HepG2 (cell line): ENCODE data around the gene ACTR1A. TPM values are rescaled to one million over a fixed set of nuclear protein-coding genes. Genes with fewer than 3 reads are reported as not detected.

Source experiments
- GATA4 ChIP-seq: sonication (generic); IDR thresholded peaks from 2 replicates; pipeline ENCODE4 v1.6.1; 2016; ENCODE audit warnings: antibody characterized with exemption, low read depth, borderline replicate concordance
- KDM3A ChIP-seq: IDR thresholded peaks from 2 replicates; pipeline ENCODE4 v1.6.1; 2018; ENCODE audit warnings: low read depth, missing compliant biosample characterization
- KLF12 ChIP-seq: sonication (generic); formaldehyde crosslinking; IDR thresholded peaks from 2 replicates; pipeline ENCODE4 v1.4.0; 2020; ENCODE audit warnings: missing genetic modification reagents, borderline replicate concordance
- RNF2 ChIP-seq: fragments of 450-650 bp; conservative IDR thresholded peaks from 2 replicates; pipeline ENCODE4 v1.6.1; 2016; ENCODE audit warnings: low read depth
- TBL1XR1 ChIP-seq: fragments of 150-350 bp; IDR thresholded peaks from 2 replicates; pipeline ENCODE4 v1.6.1; 2014; ENCODE audit warnings: borderline replicate concordance, low read length; ENCODE audit not compliant: partially characterized antibody
- XRCC5 ChIP-seq: fragments of 200-400 bp; formaldehyde crosslinking; optimal IDR thresholded peaks from 2 replicates; pipeline ENCODE3; 2017; ENCODE audit warnings: mild to moderate bottlenecking, low read length
- ZFX ChIP-seq: sonication (generic); formaldehyde crosslinking; IDR thresholded peaks from 2 replicates; pipeline ENCODE4 v1.4.0; 2020; ENCODE audit warnings: mild to moderate bottlenecking, low read depth, missing genetic modification reagents, moderate library complexity
- ZNF124 ChIP-seq: sonication (generic); formaldehyde crosslinking; IDR thresholded peaks from 2 replicates; pipeline ENCODE4 v1.4.0; 2020; ENCODE audit warnings: missing genetic modification reagents
- ZNF160 ChIP-seq: sonication (generic); formaldehyde crosslinking; IDR thresholded peaks from 2 replicates; pipeline ENCODE4 v1.8.0; 2022; ENCODE audit warnings: mild to moderate bottlenecking, inconsistent platforms, missing genetic modification reagents
- ZNF430 ChIP-seq: sonication (generic); formaldehyde crosslinking; IDR thresholded peaks from 2 replicates; pipeline ENCODE4 v1.9.0; 2021; ENCODE audit warnings: mild to moderate bottlenecking, missing genetic modification reagents
- ZNF431 ChIP-seq: sonication (generic); formaldehyde crosslinking; IDR thresholded peaks from 2 replicates; pipeline ENCODE4 v1.9.0; 2022; ENCODE audit warnings: missing genetic modification reagents, low read depth, mild to moderate bottlenecking, borderline replicate concordance
- ZNF737 ChIP-seq: sonication (generic); formaldehyde crosslinking; IDR thresholded peaks from 2 replicates; pipeline ENCODE4 v1.5.0; 2020; ENCODE audit warnings: missing genetic modification reagents, mild to moderate bottlenecking, borderline replicate concordance
- polyA plus RNA-seq, 8 experiments: library from polyadenylated mRNA; depleted of rRNA in 3 of 8; stranded (reverse) in 7 of 8; unstranded in 1 of 8; fragments of >200 nt; fragmentation: Illumina TruSeq in 4 of 8; extraction: Trizol in 4 of 8; gene quantifications; 2 replicates each; pipeline versions ENCODE4 v1.2.1 to v1.2.3, GENCODE V29; 2011 to 2016; ENCODE audit warnings: low read depth in 4 of 8, missing spikeins in 1 of 8, mixed read lengths in 1 of 8; ENCODE audit not compliant: insufficient read depth in 1 of 8
- total RNA-seq, 5 experiments: library from RNA; depleted of rRNA; stranded (reverse); fragments of >200 nt; fragmentation: Illumina TruSeq; extraction: Trizol; gene quantifications; 2 replicates each; pipeline ENCODE4 v1.2.3, GENCODE V29; 2016; ENCODE audit warnings: low read depth in 1 of 5
- TF ChIP-seq, protein P1 (sequence below): sonication (generic); formaldehyde crosslinking; conservative IDR thresholded peaks from 2 replicates; pipeline ENCODE4 v1.8.0; 2022; ENCODE audit warnings: mild to moderate bottlenecking, moderate library complexity, missing genetic modification reagents
- TF ChIP-seq, protein P2 (sequence below): sonication (generic); formaldehyde crosslinking; IDR thresholded peaks from 2 replicates; pipeline ENCODE4 v1.4.0; 2020; ENCODE audit warnings: low read depth, missing genetic modification reagents
- TF ChIP-seq, protein P3 (sequence below): sonication (generic); formaldehyde crosslinking; IDR thresholded peaks from 2 replicates; pipeline ENCODE4 v1.5.0; 2020; ENCODE audit warnings: mild to moderate bottlenecking, missing genetic modification reagents
- TF ChIP-seq, protein P4 (sequence below): IDR thresholded peaks from 2 replicates; pipeline ENCODE4 v1.6.1; 2016; ENCODE audit warnings: mild to moderate bottlenecking
- TF ChIP-seq, protein P5 (sequence below): sonication (generic); formaldehyde crosslinking; IDR thresholded peaks from 2 replicates; pipeline ENCODE4 v1.4.0; 2020; ENCODE audit warnings: missing genetic modification reagents

Gene ACTR1A
- total and polyA plus RNA-seq, 2 of the 13 experiments (the other 11 are each of a cell fraction or from before 2014, with no cell fraction given): 59.6 to 62.8 TPM

DNA sequence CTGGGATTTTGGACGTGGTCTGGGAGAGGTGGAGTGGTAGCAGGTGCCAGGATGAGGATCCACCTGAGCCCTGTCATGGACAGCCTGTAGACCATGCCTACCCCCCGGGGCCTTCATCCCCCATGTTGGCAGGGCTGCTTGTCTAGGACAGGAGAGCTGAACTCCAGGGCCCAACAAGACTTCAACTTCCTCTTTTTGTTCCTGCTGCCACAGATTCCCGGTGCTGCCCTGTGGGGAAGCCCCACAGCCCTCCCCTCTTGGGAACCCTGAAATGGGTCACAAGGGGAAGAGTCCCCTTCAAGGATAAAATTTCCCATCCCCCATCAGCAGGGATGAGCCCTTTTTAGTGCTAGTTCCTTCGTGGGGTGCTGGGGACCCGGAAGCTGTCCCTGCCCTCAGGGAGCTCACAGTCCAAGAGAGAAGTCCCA lies 68.9 kb downstream of the ACTR1A start (continued):
- TF ChIP-seq, protein P1, sequence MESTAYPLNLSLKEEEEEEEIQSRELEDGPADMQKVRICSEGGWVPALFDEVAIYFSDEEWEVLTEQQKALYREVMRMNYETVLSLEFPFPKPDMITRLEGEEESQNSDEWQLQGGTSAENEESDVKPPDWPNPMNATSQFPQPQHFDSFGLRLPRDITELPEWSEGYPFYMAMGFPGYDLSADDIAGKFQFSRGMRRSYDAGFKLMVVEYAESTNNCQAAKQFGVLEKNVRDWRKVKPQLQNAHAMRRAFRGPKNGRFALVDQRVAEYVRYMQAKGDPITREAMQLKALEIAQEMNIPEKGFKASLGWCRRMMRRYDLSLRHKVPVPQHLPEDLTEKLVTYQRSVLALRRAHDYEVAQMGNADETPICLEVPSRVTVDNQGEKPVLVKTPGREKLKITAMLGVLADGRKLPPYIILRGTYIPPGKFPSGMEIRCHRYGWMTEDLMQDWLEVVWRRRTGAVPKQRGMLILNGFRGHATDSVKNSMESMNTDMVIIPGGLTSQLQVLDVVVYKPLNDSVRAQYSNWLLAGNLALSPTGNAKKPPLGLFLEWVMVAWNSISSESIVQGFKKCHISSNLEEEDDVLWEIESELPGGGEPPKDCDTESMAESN (CRISPR knock-in tag): peak; percentile 95
- TF ChIP-seq GATA4 (no peak), ZNF431 (no peak), KLF12 (CRISPR knock-in tag) (no peak), ZFX (CRISPR knock-in tag) (0 out of 2 replicates have a peak, but pooled peaks have one; percentile 37), ZNF737 (0 out of 2 replicates have a peak, but pooled peaks have one; percentile 20), XRCC5 (no peak), ZNF160 (no peak), KDM3A (no peak), TBL1XR1 (no peak), RNF2 (no peak), ZNF124 (CRISPR knock-in tag) (no peak), ZNF430 (CRISPR knock-in tag) (no peak)
- TF ChIP-seq, protein P2, sequence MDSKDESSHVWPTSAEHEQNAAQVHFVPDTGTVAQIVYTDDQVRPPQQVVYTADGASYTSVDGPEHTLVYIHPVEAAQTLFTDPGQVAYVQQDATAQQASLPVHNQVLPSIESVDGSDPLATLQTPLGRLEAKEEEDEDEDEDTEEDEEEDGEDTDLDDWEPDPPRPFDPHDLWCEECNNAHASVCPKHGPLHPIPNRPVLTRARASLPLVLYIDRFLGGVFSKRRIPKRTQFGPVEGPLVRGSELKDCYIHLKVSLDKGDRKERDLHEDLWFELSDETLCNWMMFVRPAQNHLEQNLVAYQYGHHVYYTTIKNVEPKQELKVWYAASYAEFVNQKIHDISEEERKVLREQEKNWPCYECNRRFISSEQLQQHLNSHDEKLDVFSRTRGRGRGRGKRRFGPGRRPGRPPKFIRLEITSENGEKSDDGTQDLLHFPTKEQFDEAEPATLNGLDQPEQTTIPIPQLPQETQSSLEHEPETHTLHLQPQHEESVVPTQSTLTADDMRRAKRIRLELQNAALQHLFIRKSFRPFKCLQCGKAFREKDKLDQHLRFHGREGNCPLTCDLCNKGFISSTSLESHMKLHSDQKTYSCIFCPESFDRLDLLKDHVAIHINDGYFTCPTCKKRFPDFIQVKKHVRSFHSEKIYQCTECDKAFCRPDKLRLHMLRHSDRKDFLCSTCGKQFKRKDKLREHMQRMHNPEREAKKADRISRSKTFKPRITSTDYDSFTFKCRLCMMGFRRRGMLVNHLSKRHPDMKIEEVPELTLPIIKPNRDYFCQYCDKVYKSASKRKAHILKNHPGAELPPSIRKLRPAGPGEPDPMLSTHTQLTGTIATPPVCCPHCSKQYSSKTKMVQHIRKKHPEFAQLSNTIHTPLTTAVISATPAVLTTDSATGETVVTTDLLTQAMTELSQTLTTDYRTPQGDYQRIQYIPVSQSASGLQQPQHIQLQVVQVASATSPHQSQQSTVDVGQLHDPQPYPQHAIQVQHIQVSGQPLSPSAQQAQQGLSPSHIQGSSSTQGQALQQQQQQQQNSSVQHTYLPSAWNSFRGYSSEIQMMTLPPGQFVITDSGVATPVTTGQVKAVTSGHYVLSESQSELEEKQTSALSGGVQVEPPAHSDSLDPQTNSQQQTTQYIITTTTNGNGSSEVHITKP (CRISPR knock-in tag): no peak
- TF ChIP-seq, protein P3, sequence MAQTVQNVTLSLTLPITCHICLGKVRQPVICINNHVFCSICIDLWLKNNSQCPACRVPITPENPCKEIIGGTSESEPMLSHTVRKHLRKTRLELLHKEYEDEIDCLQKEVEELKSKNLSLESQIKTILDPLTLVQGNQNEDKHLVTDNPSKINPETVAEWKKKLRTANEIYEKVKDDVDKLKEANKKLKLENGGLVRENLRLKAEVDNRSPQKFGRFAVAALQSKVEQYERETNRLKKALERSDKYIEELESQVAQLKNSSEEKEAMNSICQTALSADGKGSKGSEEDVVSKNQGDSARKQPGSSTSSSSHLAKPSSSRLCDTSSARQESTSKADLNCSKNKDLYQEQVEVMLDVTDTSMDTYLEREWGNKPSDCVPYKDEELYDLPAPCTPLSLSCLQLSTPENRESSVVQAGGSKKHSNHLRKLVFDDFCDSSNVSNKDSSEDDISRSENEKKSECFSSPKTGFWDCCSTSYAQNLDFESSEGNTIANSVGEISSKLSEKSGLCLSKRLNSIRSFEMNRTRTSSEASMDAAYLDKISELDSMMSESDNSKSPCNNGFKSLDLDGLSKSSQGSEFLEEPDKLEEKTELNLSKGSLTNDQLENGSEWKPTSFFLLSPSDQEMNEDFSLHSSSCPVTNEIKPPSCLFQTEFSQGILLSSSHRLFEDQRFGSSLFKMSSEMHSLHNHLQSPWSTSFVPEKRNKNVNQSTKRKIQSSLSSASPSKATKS (CRISPR knock-in tag): no peak
- TF ChIP-seq, protein P4, sequence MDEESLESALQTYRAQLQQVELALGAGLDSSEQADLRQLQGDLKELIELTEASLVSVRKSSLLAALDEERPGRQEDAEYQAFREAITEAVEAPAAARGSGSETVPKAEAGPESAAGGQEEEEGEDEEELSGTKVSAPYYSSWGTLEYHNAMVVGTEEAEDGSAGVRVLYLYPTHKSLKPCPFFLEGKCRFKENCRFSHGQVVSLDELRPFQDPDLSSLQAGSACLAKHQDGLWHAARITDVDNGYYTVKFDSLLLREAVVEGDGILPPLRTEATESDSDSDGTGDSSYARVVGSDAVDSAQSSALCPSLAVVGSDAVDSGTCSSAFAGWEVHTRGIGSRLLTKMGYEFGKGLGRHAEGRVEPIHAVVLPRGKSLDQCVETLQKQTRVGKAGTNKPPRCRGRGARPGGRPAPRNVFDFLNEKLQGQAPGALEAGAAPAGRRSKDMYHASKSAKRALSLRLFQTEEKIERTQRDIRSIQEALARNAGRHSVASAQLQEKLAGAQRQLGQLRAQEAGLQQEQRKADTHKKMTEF (CRISPR knock-in tag): no peak
- TF ChIP-seq, protein P5, sequence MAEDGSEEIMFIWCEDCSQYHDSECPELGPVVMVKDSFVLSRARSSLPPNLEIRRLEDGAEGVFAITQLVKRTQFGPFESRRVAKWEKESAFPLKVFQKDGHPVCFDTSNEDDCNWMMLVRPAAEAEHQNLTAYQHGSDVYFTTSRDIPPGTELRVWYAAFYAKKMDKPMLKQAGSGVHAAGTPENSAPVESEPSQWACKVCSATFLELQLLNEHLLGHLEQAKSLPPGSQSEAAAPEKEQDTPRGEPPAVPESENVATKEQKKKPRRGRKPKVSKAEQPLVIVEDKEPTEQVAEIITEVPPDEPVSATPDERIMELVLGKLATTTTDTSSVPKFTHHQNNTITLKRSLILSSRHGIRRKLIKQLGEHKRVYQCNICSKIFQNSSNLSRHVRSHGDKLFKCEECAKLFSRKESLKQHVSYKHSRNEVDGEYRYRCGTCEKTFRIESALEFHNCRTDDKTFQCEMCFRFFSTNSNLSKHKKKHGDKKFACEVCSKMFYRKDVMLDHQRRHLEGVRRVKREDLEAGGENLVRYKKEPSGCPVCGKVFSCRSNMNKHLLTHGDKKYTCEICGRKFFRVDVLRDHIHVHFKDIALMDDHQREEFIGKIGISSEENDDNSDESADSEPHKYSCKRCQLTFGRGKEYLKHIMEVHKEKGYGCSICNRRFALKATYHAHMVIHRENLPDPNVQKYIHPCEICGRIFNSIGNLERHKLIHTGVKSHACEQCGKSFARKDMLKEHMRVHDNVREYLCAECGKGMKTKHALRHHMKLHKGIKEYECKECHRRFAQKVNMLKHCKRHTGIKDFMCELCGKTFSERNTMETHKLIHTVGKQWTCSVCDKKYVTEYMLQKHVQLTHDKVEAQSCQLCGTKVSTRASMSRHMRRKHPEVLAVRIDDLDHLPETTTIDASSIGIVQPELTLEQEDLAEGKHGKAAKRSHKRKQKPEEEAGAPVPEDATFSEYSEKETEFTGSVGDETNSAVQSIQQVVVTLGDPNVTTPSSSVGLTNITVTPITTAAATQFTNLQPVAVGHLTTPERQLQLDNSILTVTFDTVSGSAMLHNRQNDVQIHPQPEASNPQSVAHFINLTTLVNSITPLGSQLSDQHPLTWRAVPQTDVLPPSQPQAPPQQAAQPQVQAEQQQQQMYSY (CRISPR knock-in tag): no peak
